Endothelial cell (in vitro differentiated cells): Measurements from ENCODE around the gene CTBS. TPM values are rescaled to one million over a fixed set of nuclear protein-coding genes. Genes with fewer than 3 reads are reported as not detected.
A peak's percentile ranks its signal among the peaks of the same experiment; 100 is the strongest.

Experiments used
- DNase-seq: peaks from one replicate; pipeline ENCODE4 v3.0.0; 2021; ENCODE audit warnings: low spot score
- H3K27ac Mint-ChIP-seq: one replicate; pipeline ENCODE4 v1.8.0; 2021; ENCODE audit warnings: mixed read lengths, inconsistent platforms; ENCODE audit not compliant: unreplicated experiment
- H3K27me3 Mint-ChIP-seq: one replicate; pipeline ENCODE4 v1.8.0; 2021; ENCODE audit warnings: mild to moderate bottlenecking, moderate library complexity, mixed read lengths, inconsistent platforms; ENCODE audit not compliant: unreplicated experiment
- H3K36me3 Mint-ChIP-seq: one replicate; pipeline ENCODE4 v1.8.0; 2021; ENCODE audit warnings: mild to moderate bottlenecking, low read depth, mixed read lengths, inconsistent platforms; ENCODE audit not compliant: unreplicated experiment
- H3K4me1 Mint-ChIP-seq: one replicate; pipeline ENCODE4 v1.8.0; 2021; ENCODE audit warnings: mild to moderate bottlenecking, mixed read lengths, inconsistent platforms; ENCODE audit not compliant: unreplicated experiment
- H3K4me3 Mint-ChIP-seq: one replicate; pipeline ENCODE4 v1.8.0; 2021; ENCODE audit warnings: mild to moderate bottlenecking, mixed read lengths, inconsistent platforms; ENCODE audit not compliant: unreplicated experiment
- H3K9me3 Mint-ChIP-seq: one replicate; pipeline ENCODE4 v1.8.0; 2021; ENCODE audit warnings: mixed read lengths, inconsistent platforms; ENCODE audit not compliant: unreplicated experiment
- CTCF ChIP-seq: fragments of 200-600 bp; sonication (generic); IDR thresholded peaks from one replicate; pipeline ENCODE4 v1.5.0; 2021; ENCODE audit warnings: antibody characterized with exemption; ENCODE audit not compliant: unreplicated experiment
- total RNA-seq: library from RNA; stranded (reverse); fragmentation: NEBNext Ultra II Directional; extraction: Animal tissue kit (Norgen Biotek cat#: 25700); gene quantifications from one replicate; pipeline ENCODE4 v1.2.1, GENCODE V29; 2021; ENCODE audit not compliant: unreplicated experiment

The CTBS gene
- total RNA-seq, 1 donor from 2014 or later, result 6.1 TPM

GRCh38 chr1:84617349-84617748 is 43.1 kb upstream of the CTBS start:
- peaks cover 9% of the 10 kb centered on the region for H3K4me1 Mint-ChIP-seq
- TF ChIP-seq CTCF, result no peak

GRCh38 chr1:84615790-84616189 is 41.5 kb upstream of the CTBS start:
- H3K27me3 Mint-ChIP-seq, result peaks cover 7% of the 10 kb centered on the region

More at GRCh38 chr1:84617349-84617748, 43.1 kb upstream of the CTBS start:
- Mint-ChIP-seq H3K27ac (no peak overlapping the region), H3K36me3 (peaks cover 12% of the 10 kb centered on the region), H3K9me3 (peaks cover 15% of the 10 kb centered on the region), H3K4me3 (no peak overlapping the region), H3K27me3 (peaks cover 7% of the 10 kb centered on the region)
- DNase-seq, result no peak

GRCh38 chr1:84613887-84614286 is 39.6 kb upstream of the CTBS start:
- Mint-ChIP-seq H3K4me1 (peaks cover 3% of the 10 kb centered on the region), H3K4me3 (no peak overlapping the region), H3K9me3 (peaks cover 15% of the 10 kb centered on the region), H3K27ac (no peak overlapping the region), H3K36me3 (peaks cover 12% of the 10 kb centered on the region), H3K27me3 (peaks cover 2% of the 10 kb centered on the region)
- TF ChIP-seq CTCF, result no peak
- no peak for DNase-seq

More at GRCh38 chr1:84615790-84616189, 41.5 kb upstream of the CTBS start:
- TF ChIP-seq CTCF, result no peak
- Mint-ChIP-seq H3K4me3 (no peak overlapping the region), H3K27ac (no peak overlapping the region), H3K9me3 (peaks cover 15% of the 10 kb centered on the region), H3K36me3 (peaks cover 12% of the 10 kb centered on the region), H3K4me1 (peaks cover 12% of the 10 kb centered on the region)
- no peak for DNase-seq

GRCh38 chr1:84613026-84613425 is 38.8 kb upstream of the CTBS start:
- DNase-seq, result no peak
- Mint-ChIP-seq H3K4me3 (no peak overlapping the region), H3K9me3 (peaks cover 15% of the 10 kb centered on the region), H3K36me3 (peaks cover 12% of the 10 kb centered on the region), H3K4me1 (peaks cover 3% of the 10 kb centered on the region), H3K27me3 (peaks cover 2% of the 10 kb centered on the region), H3K27ac (no peak overlapping the region)
- TF ChIP-seq CTCF, result no peak

GRCh38 chr1:84611796-84612195 is 37.6 kb upstream of the CTBS start:
- no peak for DNase-seq
- peaks cover 12% of the 10 kb centered on the region for H3K36me3 Mint-ChIP-seq
- H3K4me3 Mint-ChIP-seq, result no peak overlapping the region
- peaks cover 2% of the 10 kb centered on the region for H3K27me3 Mint-ChIP-seq
- peak overlapping the region; percentile 74 for H3K27ac Mint-ChIP-seq
- peaks cover 15% of the 10 kb centered on the region for H3K9me3 Mint-ChIP-seq
- no peak for TF ChIP-seq CTCF
- peaks cover 3% of the 10 kb centered on the region for H3K4me1 Mint-ChIP-seq
